NCI-H524 (cell line): ENCODE data around the gene LIMK1.
"Not testable (repeated sequence)": the region's sequence is repeated elsewhere in the genome, so short reads cannot be mapped to it uniquely, and the experiment has no call there.

Source experiments
- DNase-seq, 2 experiments: peaks; one replicate each; lab custom pipeline; 2025; lab: John Stamatoyannopoulos, UW

LIMK1 gene

DNA sequence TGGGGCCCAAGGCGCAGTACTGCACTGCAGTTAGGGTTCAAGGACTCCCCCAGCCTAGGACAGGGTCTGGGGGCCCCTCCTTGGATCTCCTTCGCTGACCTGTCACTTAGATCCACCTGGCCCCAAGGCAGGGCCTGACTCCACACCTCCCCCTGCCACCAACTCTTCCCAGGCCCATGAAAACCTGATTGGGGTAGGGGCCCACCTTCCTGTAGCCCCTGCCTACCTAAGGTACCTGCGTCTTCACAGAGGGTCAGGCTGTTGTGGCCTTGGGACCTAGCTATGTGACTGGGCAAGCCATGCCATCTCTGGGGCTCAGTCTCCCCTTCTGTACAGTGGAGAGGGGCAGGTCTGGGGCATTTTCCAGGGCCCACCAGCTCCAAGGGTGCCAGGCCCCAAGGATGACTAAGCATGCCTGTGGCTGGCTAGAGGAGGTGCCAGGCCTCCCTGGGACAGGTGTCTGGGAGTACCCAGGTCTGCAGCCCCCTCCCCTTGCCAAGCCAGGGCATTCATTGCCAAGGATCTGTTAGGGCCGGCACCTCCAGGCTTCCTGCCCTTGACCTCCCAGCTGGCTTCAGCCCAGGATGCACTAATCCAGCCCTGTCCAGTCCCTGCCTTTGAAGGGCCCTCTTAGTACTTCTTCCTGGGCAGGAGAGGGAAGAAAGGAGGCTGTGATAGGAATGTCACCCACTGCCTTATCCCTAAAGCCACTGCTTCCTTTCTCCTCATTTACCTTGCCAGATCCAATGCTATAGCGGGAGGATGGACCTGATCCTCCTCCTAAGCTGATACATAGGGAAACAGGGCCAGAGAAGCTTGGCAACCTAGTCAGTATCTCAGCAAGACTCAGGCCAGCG lies 1.3 kb downstream of the LIMK1 start:
- DNase-seq, result no peak

DNA sequence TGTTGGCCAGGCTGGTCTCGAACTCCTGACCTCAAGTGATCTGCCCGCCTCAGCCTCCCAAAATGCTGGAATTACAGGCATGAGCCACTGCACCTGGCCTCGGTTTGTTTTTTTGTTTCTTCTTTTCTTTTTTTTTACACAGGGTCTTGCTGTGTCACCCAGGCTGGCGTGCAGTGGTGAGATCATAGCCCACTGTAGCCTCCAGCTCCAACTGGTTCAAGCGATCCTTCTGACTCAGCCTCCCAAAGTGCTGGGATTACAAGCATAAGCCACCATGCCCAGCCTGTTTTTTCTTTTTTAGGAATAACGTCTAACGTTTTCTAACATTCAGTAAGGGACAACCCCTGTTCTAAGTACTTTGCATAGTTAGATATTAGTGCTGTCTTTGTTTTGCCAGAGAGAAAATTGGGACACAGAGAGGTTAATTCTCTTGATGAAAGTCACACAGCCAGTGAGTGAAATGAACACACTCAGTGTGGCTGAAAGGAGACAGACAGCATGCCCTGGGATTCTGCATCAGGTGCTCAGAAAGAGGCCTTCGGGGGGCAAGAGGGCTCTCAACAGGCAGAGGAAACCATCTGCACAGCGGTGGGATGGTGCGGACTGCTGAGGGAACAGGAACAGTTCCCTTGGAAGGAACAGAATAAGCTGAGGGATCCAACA lies 4.3 kb downstream of the LIMK1 start:
- no peak for DNase-seq

DNA sequence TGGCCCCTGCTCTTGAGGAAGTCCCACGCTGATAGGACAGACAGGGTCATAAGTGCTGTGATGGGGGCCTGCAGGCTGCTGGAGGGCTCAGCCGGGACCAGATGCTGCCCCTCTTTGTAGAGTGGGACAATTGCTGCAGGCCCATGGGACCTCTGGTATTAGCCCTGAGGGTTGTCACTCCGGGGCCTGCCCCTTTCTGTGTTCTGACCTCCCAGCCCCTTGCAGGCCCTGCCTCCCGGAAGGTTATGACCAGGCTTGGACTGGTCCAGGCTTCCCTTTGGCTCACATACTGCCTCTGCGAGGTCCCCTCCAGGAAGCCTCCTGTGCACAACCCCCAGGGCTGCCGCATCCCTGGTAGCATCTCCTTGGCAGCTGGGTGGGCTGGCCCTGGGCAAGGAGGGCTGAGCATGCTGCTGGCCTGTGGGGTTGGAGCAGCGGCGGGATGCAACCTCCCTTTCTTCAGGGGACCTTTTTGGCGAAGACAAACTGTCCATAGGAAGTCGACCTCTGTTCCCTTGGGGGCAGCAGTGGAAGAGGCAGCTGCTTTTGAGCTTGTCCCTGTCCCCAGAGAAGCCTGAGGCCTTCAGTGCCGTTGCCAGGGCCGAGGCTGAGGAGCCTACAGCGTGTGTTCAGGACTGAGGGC lies 8.8 kb downstream of the LIMK1 start:
- DNase-seq, result peak in 1 of 2 experiments; percentile 34

DNA sequence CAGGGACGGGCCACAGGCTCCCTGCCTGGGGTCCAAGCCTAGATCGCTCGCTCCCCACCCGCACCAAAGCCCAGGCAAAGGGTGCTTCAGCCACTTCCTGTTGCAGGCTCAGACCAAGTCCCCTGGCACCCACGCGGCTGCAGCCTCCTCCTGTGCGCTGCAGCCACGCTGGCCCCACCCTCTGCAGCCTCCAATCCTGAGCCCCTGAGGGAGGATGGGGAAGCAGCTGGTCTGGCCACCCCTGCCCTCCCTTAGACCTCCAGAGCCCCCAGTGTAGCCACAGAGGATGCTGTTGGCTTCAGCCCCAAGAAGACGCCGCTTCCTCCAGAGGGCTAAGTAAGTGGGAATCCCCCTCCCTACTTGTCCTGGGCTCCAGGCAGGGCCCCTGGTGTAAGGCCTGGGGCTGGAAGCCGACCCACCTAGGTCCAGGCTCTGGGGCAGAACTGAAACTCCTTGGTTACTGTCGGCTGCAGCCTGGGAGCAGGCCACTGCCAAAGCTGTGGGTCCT lies 9.4 kb downstream of the LIMK1 start:
- no peak for DNase-seq

DNA sequence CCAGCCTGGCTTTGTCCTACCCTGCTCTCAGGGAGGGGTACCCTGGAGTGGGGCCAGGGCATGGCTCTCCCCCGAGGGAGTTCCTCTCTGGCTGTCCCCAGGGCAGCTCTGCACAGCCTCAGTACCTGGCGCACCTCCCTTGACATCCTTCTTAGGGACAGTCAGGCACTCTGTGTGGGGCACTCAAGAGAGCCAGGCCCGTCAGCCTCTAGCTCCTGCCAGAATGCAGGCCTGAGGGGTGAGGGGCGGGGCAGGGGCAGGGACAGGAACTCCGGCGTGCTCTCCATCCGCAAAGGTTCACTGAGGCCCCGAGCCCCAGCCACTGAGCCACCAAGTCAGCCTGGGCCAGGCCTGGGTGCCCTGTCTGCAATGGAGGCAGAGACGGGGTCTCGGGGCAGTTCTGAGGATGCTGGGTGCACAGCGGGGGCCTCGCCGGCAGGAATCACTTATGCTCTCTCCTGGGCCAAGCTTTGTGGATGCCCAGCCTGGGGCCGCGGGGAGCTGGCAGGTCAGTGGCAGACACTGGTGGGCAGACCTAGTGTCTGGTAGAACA lies 10.1 kb downstream of the LIMK1 start:
- DNase-seq, result no peak

DNA sequence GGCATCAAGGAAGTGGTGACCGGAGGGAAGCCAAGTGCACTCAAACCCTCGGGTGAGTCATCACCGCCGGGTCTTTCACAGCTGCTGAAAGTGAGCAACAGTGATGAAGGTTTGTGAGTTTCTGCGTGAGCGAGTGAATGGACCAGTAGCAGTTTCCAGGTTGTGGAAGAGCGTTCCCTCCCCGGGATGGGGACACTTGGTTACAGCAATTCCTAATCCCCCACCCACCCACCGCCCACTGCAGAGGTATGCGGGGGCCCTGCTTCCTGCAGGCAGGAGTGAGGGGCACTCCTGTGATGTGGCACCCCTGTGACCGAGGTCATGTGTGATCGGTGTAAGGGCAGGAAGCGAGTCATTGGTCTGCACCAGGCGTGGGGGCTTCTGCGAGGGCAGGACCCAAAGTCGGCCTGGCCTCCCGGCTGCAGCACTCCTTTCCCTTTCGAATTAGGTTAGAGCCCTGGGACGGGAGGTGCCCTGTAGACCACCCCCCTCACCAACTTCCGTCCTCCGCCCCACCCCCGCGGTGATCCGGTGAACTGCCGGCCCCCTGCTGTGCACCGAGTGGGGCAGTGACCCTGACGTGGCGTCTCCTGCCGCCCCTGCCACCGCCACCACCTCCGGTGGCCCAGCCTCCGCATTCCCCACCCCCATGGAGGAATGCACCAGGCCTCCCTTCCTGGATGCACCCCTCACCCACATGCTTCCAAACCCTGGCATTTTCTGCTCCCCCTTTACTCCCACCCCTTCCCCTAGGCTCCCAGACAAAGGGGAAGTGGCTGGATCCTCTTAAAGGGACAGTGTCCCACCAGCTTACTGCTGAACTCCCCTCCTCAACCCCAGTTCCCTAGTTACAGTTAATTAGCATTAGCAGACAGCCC lies 10.9 kb downstream of the LIMK1 start:
- DNase-seq, result no peak

DNA sequence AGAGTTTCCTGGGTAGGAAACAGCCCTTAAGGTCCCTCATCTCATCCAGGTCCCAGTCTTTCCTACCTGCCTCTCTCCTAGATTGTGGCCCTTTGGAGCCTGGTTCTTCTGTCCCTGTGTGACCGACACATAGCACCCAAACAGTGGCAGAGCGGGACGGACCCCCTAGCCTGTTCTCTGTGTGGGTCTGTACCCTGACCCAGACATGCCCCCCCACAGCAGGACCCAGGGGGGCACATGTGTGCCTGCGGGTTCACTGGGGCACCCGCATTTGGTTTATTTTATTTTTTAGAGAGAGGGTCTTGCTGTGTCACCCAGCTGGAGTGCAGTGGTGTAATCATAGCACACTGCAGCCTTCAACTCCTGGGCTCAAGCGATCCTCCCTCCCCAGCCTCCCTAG lies 11.5 kb downstream of the LIMK1 start:
- DNase-seq, result no peak

DNA sequence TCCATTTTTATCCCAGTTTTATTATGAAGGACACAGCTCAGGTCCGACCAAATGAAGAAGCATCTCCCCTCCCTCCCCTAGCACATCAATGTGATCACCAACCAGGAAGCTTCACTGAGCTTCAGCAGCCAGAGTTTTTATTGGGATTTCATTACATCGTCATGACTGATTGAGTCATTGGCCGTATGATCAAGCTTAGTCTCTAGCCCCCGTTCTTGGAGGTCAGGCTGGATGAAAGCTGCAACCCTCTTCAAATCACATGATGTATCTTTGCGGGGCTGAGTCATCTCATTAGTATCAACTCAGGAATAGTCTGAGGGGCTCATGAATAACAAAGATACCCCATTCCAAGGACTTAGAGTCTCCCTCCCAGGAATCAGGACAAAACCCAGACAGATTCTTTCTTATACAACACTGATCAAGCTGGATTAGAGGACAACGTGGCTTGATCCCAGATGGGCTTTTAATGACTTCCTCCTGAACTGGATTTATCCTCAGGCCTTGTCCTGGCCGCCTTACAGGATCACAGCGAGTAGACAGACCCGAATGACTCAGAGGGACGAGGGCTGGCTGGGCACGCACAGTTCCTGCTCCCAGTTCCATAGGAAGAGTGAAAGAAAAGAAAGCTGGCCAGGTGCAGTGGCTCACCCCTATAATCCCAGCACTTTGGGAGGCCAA lies 14.5 kb downstream of the LIMK1 start:
- no peak for DNase-seq

DNA sequence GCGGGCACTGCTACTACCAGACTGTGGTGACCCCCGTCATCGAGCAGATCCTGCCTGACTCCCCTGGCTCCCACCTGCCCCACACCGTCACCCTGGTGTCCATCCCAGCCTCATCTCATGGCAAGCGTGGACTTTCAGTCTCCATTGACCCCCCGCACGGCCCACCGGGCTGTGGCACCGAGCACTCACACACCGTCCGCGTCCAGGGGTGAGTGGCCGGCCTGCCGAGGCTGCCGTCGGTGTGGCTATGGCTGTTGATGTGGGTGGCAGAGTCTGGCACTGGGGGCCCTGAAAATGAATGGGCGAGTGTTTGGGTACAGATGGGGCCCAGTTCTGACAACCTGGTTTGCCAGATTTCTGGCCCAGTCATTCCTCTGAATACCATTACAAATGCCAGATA lies 15.4 kb downstream of the LIMK1 start:
- DNase-seq, result no peak

DNA sequence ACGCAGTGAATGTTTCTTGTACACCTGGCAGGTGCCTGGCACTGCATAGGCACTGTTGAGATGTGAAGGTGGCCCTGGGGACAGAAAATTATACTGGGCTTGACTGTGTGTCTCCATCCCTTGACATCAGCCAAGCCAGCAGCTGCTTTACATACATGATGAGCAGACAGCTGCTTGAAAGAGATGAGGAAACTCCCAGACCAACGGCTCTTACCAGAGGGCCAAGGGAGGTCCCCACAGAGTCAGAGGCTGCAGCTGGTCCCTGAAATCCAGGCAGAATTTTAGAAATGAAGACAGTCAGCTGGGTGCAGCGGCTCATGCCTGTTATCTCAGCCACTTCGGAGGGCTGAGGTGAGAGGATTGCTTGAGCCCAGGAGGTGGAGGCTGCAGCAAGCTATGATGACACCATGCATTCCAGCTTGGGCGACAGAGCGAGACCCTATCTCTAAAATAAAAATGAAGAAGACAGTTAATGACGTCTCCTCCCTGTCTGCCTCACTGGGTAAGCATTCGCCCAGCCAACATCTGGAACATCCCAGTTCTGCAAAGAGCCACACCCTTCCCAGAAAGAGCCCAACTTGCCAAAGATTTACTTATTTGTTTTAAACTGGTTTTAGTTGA lies 17.6 kb downstream of the LIMK1 start:
- DNase-seq, result no peak

DNA sequence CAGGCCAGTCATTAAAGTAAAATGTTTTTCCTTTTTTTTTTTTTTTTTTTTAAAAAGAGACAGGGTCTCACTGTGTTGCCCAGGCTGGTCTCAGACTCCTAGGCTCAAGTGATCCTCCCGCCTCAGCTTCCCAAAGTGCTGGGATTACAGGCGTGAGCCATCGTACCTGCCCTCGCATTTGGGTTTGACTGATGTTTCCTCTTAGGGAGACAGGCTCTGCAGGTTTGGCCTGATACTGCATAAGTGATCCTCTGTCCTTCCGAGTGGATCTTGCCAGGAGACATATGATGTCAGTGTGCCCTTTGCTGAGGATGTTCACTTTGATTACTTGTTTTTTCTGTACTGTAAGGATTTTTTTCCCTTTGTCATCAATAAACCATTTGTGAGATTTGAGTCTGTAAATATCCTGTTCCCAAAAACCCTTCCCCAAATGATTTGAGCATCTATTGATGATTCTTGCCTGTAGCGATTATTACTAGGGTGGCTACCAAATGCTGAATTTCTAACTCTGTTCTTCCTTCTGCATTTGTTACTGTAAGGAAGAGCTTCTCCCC lies 19.7 kb downstream of the LIMK1 start:
- no peak for DNase-seq

DNA sequence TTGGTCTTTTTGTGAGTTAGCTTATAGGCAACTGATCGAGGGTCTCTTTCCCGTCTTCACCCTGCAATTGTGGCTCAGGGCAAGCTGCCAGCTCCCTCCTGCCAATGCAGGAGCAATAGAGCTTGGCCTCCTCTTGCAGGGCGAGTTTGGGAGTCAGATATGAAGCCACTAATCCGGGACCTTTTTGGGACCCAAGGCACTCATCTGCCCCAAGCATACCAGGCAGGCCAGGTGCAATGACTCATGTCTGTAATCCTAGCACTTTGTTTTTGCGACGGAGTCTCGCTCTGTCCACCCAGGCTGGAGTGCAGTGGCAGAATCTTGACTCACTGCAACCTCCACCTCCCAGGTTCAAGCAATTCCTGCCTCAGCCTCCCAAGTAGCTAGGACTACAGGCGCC lies 21.1 kb downstream of the LIMK1 start:
- DNase-seq, result no peak

DNA sequence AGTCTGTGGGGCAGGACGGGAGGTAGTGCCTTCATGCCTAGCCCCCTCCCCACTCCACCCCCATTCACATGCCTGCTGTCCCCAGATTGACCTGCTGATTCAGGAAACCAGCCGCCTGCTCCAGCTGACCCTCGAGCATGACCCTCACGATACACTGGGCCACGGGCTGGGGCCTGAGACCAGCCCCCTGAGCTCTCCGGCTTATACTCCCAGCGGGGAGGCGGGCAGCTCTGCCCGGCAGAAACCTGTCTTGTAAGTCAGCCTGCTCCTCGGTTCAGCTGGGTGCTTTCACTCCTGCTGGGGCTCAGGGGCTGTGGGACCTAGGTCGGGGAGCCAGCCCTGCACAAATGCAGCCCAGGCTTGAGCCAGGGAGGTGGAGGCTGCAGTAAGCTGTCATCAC lies 22.4 kb downstream of the LIMK1 start:
- no peak for DNase-seq

DNA sequence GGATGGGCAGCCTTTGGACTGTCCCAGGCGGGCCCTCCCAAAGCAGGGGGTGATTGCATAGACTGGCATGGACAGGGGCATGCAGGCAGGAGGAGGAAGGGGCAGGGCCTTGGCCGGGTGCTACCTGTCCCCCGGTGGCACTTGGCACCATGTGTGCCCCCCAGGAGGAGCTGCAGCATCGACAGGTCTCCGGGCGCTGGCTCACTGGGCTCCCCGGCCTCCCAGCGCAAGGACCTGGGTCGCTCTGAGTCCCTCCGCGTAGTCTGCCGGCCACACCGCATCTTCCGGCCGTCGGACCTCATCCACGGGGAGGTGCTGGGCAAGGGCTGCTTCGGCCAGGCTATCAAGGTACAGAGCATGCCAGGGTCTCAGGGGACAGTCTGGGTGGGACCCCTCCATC lies 23.2 kb downstream of the LIMK1 start:
- DNase-seq, result no peak

DNA sequence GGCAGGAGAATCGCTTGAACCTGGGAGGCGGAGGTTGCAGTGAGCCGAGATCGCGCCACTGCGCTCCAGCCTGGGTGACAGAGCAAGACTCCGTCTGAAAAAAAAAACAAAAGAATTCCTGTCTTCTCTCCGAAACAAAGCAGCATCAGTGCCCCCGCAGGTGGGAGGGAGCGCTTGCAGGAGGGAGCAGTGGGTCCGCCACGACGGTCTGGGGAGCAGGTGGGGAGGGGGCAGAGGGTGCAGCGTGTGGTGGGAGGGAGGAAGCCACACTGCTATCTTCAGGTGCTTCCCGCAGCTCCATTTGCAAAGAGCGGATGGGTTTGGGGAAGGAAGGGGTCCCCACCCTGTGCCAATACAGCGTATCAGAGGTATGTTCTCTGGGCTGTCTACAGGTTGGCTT lies 31.7 kb downstream of the LIMK1 start:
- no peak for DNase-seq

DNA sequence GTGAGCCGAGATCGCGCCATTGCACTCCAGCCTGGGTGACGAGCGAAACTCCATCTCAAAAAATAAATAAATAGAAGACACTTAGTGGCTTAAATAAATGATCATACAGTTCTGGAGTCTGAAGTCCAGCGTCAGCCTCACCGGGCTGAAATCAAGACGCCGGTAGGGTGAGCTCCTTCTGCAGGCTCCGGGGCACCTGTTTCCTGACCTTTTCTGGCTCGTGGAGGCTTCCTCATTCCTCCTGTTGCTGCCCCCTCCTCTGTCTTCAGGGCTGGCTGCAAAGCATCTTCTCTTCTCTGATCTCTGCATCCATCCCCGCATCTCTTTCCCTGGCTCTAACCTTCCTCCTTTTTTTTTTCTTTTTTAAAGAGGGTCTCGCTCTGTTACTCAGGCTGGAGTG lies 32.8 kb downstream of the LIMK1 start:
- DNase-seq, result no peak

DNA sequence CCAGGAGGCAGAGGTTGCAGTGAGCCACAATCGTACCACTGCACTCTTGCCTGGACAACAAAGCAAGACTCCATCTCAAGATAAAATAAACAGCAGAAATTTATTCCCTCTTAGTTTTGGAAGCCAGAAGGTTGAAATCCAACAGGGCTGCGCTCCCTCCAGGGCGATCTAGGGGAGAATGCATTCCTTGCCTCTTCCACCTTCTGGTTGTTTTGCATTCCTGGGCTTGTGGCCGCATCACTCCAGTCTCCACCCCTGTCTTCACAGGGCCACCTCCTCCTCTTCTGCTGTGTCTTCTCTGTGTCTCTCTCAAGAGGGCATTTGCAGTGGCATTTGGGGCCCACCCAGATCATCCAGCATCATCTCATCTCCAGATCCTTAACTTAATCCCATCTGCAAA lies 36.2 kb downstream of the LIMK1 start:
- no peak for DNase-seq

DNA sequence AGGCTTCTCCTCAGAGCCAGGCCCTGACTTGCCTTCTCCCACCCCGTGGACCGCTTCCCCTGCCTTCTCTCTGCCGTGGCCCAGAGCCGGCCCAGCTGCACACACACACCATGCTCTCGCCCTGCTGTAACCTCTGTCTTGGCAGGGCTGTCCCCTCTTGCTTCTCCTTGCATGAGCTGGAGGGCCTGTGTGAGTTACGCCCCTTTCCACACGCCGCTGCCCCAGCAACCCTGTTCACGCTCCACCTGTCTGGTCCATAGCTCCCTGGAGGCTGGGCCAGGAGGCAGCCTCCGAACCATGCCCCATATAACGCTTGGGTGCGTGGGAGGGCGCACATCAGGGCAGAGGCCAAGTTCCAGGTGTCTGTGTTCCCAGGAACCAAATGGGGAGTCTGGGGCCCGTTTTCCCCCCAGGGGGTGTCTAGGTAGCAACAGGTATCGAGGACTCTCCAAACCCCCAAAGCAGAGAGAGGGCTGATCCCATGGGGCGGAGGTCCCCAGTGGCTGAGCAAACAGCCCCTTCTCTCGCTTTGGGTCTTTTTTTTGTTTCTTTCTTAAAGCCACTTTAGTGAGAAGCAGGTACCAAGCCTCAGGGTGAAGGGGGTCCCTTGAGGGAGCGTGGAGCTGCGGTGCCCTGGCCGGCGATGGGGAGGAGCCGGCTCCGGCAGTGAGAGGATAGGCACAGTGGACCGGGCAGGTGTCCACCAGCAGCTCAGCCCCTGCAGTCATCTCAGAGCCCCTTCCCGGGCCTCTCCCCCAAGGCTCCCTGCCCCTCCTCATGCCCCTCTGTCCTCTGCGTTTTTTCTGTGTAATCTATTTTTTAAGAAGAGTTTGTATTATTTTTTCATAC lies 38.0 kb downstream of the LIMK1 start:
- DNase-seq, result no peak

DNA sequence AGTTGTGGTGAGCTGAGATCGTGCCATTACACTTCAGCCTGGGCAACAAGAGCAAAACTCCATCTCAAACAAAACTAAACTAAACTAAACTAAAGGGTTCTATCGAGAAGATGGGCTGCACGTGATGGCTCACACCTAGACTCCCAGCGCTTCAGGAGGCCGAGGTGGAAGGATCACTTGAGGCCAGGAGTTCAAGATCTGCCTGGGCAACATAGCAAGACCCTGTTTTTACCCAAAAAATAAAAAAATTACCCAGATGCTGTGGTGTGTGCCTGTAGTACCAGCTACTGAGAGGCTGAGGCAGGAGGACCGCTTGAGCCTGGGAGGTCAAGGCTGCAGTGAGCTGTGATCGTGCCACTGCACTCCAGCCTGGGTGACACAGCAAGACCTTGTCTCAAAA lies 40.3 kb downstream of the LIMK1 start:
- not testable (repeated sequence) for DNase-seq
